ENCODE results near the gene VEGFB. TPM values are rescaled to one million over a fixed set of nuclear protein-coding genes. Genes with fewer than 3 reads are reported as not detected.

Gene VEGFB
- total RNA-seq, 1 experiment from 2014 or later, result 47.5 TPM

GRCh38 chr11:64244966-64245365, 10.6 kb downstream of the VEGFB start:
- Histone ChIP-seq H3K36me3 (ENCODE audit: control insufficient read depth in 1 of 2, insufficient read depth in 2 of 2, low read length in 2 of 2) (peaks cover 0 to 12% of the 10 kb centered on the region in 2 experiments; a peak in 1 of 4 replicates), H3K27me3 (ENCODE audit: insufficient read depth, low read length) (no peaks in the 10 kb centered on the region), H4K20me1 (ENCODE audit: insufficient read depth) (no peaks in the 10 kb centered on the region), H3K4me1 (ENCODE audit: control insufficient read depth in 1 of 2, insufficient read depth in 2 of 2, low read length in 2 of 2) (peaks cover 35 to 71% of the 10 kb centered on the region in 2 experiments), H3K9ac (ENCODE audit: low read length) (peak overlapping the region; percentile 100), H2AFZ (ENCODE audit: low read depth, low read length, poor library complexity, severe bottlenecking) (no peak overlapping the region), H3K4me2 (ENCODE audit: low read length) (peak overlapping the region; percentile 84), H3K4me3 (replicated peaks in 1 of 2; ENCODE audit: low read depth in 1 of 2, low read length in 2 of 2) (peak overlapping the region; percentile 99 to 100), H3K9me3 (ENCODE audit: control insufficient read depth in 1 of 2, insufficient read depth in 1 of 2, low read depth in 1 of 2, low read length in 2 of 2) (no peaks in the 10 kb centered on the region), H3K9me2 (ENCODE audit: insufficient read depth) (no peaks in the 10 kb centered on the region), H3K79me2 (ENCODE audit: insufficient read depth, low read length) (peaks cover 48% of the 10 kb centered on the region), H3K27ac (ENCODE audit: low read depth, low read length) (peak overlapping the region; percentile 94)
- no TSS peak for BruUV-seq (replicated peaks)
- ChIA-PET CTCF (interaction anchor here (0.6 to 3.1 kb wide), 4 partner anchors 24 to 111 kb away, joined by 3 to 15 read pairs (median 8); no protein-coding TSS in a partner anchor), RAD21 (ENCODE audit: low non-redundant PET in 1 of 2, low total read pairs in 2 of 2, uncharacterized antibody in 2 of 2, unreplicated experiment in 2 of 2) (no interaction called here), POLR2A (interaction anchor here (0.6 to 4.6 kb wide), 8 partner anchors 19 to 1355 kb away, joined by 3 to 29 read pairs (median 4); partner anchors contain the start of genes NUDT22, STIP1 and TRPT1)
- DNase-seq (ENCODE audit: low read depth, low spot score), result no peak
- intact Hi-C loops (cut with micrococcal nuclease), result no loop called here
- ATAC-seq, result no peak
- TF ChIP-seq SIN3A (IDR thresholded peaks at IDR 0.05; ENCODE audit: low read depth), result no peak
- TF ChIP-seq POLR2A (IDR thresholded peaks at IDR 0.05; ENCODE audit: borderline replicate concordance, extremely low read depth, insufficient read depth, insufficient read length), result no peak
- no peak for TF ChIP-seq JUND (IDR thresholded peaks at IDR 0.05)
- TF ChIP-seq, protein P1, sequence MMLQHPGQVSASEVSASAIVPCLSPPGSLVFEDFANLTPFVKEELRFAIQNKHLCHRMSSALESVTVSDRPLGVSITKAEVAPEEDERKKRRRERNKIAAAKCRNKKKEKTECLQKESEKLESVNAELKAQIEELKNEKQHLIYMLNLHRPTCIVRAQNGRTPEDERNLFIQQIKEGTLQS (IDR thresholded peaks at IDR 0.05), result no peak
- TF ChIP-seq POLR2AphosphoS5 (IDR thresholded peaks at IDR 0.05; ENCODE audit: low read depth, low read length), result peak; percentile 39; the same call in 1 of the 2 replicates
- TF ChIP-seq EZH2phosphoT487 (IDR thresholded peaks at IDR 0.05; ENCODE audit: borderline replicate concordance), result no peak

GRCh38 chr11:64245401-64245796, 11.0 kb downstream of the VEGFB start:
- H3K9ac ChIP-seq (ENCODE audit: low read length), result peak overlapping the region; percentile 100
- BruUV-seq (replicated peaks), result no TSS peak
- ChIA-PET CTCF (interaction anchor here (0.6 to 3.1 kb wide), 4 partner anchors 24 to 110 kb away, joined by 3 to 15 read pairs (median 8); no protein-coding TSS in a partner anchor), POLR2A (interaction anchor here (0.7 to 4.6 kb wide), 8 partner anchors 19 to 1355 kb away, joined by 3 to 29 read pairs (median 5); partner anchors contain the start of genes NUDT22, STIP1 and TRPT1), RAD21 (ENCODE audit: low non-redundant PET in 1 of 2, low total read pairs in 2 of 2, uncharacterized antibody in 2 of 2, unreplicated experiment in 2 of 2) (interaction anchor here in 1 of 2 experiments (1.1 kb wide), 1 partner anchor 41 kb away, joined by 4 read pairs; no protein-coding TSS in a partner anchor)
- H3K4me2 ChIP-seq (ENCODE audit: low read length), result peak overlapping the region; percentile 84
- peak overlapping the region; percentile 99 to 100 for H3K4me3 ChIP-seq (replicated peaks in 1 of 2; ENCODE audit: low read depth in 1 of 2, low read length in 2 of 2)
- no peak for DNase-seq (ENCODE audit: low read depth, low spot score)
- no peak for ATAC-seq
- H3K9me3 ChIP-seq (ENCODE audit: control insufficient read depth in 1 of 2, insufficient read depth in 1 of 2, low read depth in 1 of 2, low read length in 2 of 2), result no peaks in the 10 kb centered on the region
- H3K27me3 ChIP-seq (ENCODE audit: insufficient read depth, low read length), result no peaks in the 10 kb centered on the region
- H4K20me1 ChIP-seq (ENCODE audit: insufficient read depth), result no peaks in the 10 kb centered on the region
- peaks cover 33 to 71% of the 10 kb centered on the region in 2 experiments for H3K4me1 ChIP-seq (ENCODE audit: control insufficient read depth in 1 of 2, insufficient read depth in 2 of 2, low read length in 2 of 2)
- intact Hi-C loops (cut with micrococcal nuclease), result no loop called here
- peaks cover 0 to 12% of the 10 kb centered on the region in 2 experiments; a peak in 1 of 4 replicates for H3K36me3 ChIP-seq (ENCODE audit: control insufficient read depth in 1 of 2, insufficient read depth in 2 of 2, low read length in 2 of 2)
- no peak overlapping the region for H2AFZ ChIP-seq (ENCODE audit: low read depth, low read length, poor library complexity, severe bottlenecking)
- peaks cover 48% of the 10 kb centered on the region for H3K79me2 ChIP-seq (ENCODE audit: insufficient read depth, low read length)
- peak overlapping the region; percentile 94 for H3K27ac ChIP-seq (ENCODE audit: low read depth, low read length)
- H3K9me2 ChIP-seq (ENCODE audit: insufficient read depth), result no peaks in the 10 kb centered on the region
- TF ChIP-seq, protein P2, sequence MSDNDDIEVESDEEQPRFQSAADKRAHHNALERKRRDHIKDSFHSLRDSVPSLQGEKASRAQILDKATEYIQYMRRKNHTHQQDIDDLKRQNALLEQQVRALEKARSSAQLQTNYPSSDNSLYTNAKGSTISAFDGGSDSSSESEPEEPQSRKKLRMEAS (IDR thresholded peaks at IDR 0.05), result no peak
- TF ChIP-seq SP1 (IDR thresholded peaks at IDR 0.05; ENCODE audit: low read depth) (no peak), SRF (IDR thresholded peaks at IDR 0.05; ENCODE audit: low read depth) (no peak), POLR2A (IDR thresholded peaks at IDR 0.05; ENCODE audit: borderline replicate concordance, extremely low read depth, insufficient read depth, insufficient read length) (no peak), EGR1 (IDR thresholded peaks at IDR 0.05; ENCODE audit: low read depth) (no peak), ELF1 (IDR thresholded peaks at IDR 0.05; ENCODE audit: borderline replicate concordance, low read depth) (no peak), YY1 (IDR thresholded peaks at IDR 0.05; ENCODE audit: extremely low read depth, insufficient replicate concordance, low read depth, low read length) (no peak), ZFX (IDR thresholded peaks at IDR 0.05) (no peak), JUND (IDR thresholded peaks at IDR 0.05) (no peak), TCF7L2 (IDR thresholded peaks at IDR 0.05; ENCODE audit: borderline replicate concordance, extremely low read depth, insufficient read depth, insufficient read length) (no peak), CEBPB (IDR thresholded peaks at IDR 0.05; ENCODE audit: low read depth) (no peak), SIN3A (IDR thresholded peaks at IDR 0.05; ENCODE audit: low read depth) (no peak), ZNF274 (IDR thresholded peaks at IDR 0.05; ENCODE audit: low read depth, low read length) (no peak), FOSL1 (IDR thresholded peaks at IDR 0.05; ENCODE audit: low read depth) (no peak), CTCF (IDR thresholded peaks at IDR 0.05 in 2 of 3, conservative IDR thresholded peaks at IDR 0.05 in 1 of 3; ENCODE audit: borderline replicate concordance in 1 of 3, insufficient read depth in 1 of 3, low read depth in 2 of 3, low read length in 2 of 3) (no peak), RAD21 (IDR thresholded peaks at IDR 0.05; ENCODE audit: low read depth) (no peak)
- TF ChIP-seq, protein P1 (IDR thresholded peaks at IDR 0.05), result no peak
